ENCODE data around the gene PHRF1.

DNA sequence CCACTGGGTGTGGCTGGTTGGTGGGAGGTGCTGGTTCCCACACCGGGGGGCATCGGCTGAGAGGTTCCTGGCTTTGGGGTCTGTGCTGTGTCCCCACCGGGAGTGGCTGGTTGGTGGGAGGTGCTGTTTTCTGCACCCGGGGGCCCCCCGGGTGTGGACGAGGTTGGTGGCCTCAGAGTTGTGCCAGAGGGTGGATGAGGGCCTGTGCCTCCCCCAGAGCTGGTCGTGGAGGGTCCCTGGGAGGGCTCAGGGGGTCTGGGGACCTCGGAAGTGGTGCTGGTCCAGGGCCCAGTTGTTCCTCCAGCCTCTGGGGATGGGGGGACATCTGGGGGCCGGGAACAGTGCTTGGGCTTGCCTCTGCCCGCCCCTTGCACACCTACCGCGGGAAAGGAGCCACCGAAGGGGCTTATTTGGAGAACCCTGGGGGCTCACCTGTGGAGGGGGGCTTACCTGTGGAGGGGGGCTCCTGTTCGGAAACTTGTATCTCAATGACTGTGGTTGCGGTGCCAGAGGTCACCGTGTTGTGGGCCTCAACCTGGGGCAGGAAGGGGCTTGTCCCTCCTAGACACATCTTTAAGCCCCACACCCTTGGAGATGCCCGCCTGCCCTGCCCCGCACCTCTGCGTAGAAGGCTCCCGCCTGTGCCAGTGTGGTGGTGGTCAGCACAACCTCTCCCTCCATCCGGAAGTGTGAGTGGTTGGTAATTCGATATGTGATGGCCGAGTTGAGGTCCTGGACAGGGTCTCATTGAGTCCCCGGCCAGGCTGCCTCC lies 42.8 kb downstream of the PHRF1 start:
- TF ChIP-seq POLR2A (IDR thresholded peaks at IDR 0.05) = no peak
- no peak for TF ChIP-seq CTCF (IDR thresholded peaks at IDR 0.05)

All from heart left ventricle (tissue), 13 donors.